ENCODE data around the gene DCAF4.
A peak's percentile ranks its signal among the peaks of the same experiment; 100 is the strongest.

DCAF4 gene

GRCh38 chr14:72942934-72943333, 16.7 kb downstream of the DCAF4 start:
- TF ChIP-seq CTCF (IDR thresholded peaks at IDR 0.05; ENCODE audit: insufficient read depth, low read depth, low read length, missing control alignments), result no peak
- no peak for DNase-seq (ENCODE audit: low read depth)

GRCh38 chr14:72943876-72944430, 17.7 kb downstream of the DCAF4 start:
- DNase-seq (ENCODE audit: low read depth), result no peak
- no peak for TF ChIP-seq CTCF (IDR thresholded peaks at IDR 0.05; ENCODE audit: insufficient read depth, low read depth, low read length, missing control alignments)
- H3K4me3 ChIP-seq (ENCODE audit: low read length), result no peak overlapping the region

More at GRCh38 chr14:72942934-72943333, 16.7 kb downstream of the DCAF4 start:
- H3K4me3 ChIP-seq (ENCODE audit: low read length), result no peak overlapping the region

- TF ChIP-seq CTCF (IDR thresholded peaks at IDR 0.05; ENCODE audit: insufficient read depth, low read depth, low read length, missing control alignments), result no peak
- DNase-seq (ENCODE audit: low read depth), result no peak
Observed at GRCh38 chr14:72945356-72946027, 19.2 kb downstream of the DCAF4 start.

GRCh38 chr14:72946491-72946890, 20.2 kb downstream of the DCAF4 start:
- H3K4me3 ChIP-seq (ENCODE audit: low read length), result no peak overlapping the region
- DNase-seq (ENCODE audit: low read depth), result peak; percentile 35
- no peak for TF ChIP-seq CTCF (IDR thresholded peaks at IDR 0.05; ENCODE audit: insufficient read depth, low read depth, low read length, missing control alignments)

More at GRCh38 chr14:72945356-72946027, 19.2 kb downstream of the DCAF4 start:
- no peak overlapping the region for H3K4me3 ChIP-seq (ENCODE audit: low read length)

- H3K4me3 ChIP-seq (ENCODE audit: low read length), result no peak overlapping the region
- DNase-seq (ENCODE audit: low read depth), result peak; percentile 8
- no peak for TF ChIP-seq CTCF (IDR thresholded peaks at IDR 0.05; ENCODE audit: insufficient read depth, low read depth, low read length, missing control alignments)
Observed at GRCh38 chr14:72947366-72948160, 21.3 kb downstream of the DCAF4 start.

GRCh38 chr14:72948481-72949138, 22.3 kb downstream of the DCAF4 start:
- no peak overlapping the region for H3K4me3 ChIP-seq (ENCODE audit: low read length)
- peak; percentile 63 for DNase-seq (ENCODE audit: low read depth)
- peak; percentile 91 for TF ChIP-seq CTCF (IDR thresholded peaks at IDR 0.05; ENCODE audit: insufficient read depth, low read depth, low read length, missing control alignments)

Measured in epithelial cell of esophagus (primary cell).